ENCODE measurements around the gene BTBD9. TPM values are rescaled to one million over a fixed set of nuclear protein-coding genes. Genes with fewer than 3 reads are reported as not detected.

The BTBD9 gene
- total RNA-seq, 1 donor, result 25.3 TPM

DNA sequence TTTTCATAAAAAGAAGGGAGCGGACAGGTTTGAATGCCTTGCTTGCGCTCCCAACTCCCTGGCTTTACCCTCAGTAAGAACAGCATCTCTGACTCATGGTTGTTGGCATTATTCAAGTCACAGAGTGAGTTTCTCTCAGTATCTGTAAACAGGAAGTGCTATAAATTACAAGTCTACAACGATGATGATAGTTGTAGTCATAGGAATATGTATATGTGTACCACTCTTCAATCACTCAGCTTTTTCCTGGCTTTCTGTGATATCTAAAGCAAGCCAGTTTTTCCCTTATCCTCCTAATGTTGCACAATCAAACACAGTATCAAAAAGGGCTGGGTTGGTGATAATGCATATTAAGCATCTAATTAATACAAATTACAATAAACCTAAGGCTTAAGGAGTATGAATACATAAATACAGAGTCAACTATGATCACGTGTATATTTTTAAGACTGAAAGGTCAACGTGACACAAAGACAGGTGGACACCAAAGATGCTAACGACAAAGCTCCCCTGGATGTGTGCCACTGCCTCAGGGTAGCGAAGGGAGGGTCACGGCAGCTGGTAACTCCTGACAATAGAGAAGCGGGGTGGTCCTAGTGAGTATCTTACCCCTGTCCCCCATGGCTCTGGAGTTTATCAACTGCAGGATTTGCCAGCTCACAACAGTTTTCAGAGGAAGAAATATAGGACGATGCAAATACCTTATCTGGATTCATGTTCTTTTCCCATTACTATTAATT lies 202.8 kb downstream of the BTBD9 start:
- no peaks in the 10 kb centered on the region for H3K27me3 ChIP-seq (ENCODE audit: insufficient read depth, low read length)
- no peak for TF ChIP-seq CTCF (IDR thresholded peaks at IDR 0.05; ENCODE audit: extremely low read depth, low read depth, low read length)
- peak; percentile 32 for DNase-seq (ENCODE audit: insufficient read length, low spot score, missing footprints)
- peaks cover 3% of the 10 kb centered on the region for H3K4me1 ChIP-seq (ENCODE audit: insufficient read depth, low read length)
- H3K4me3 ChIP-seq (ENCODE audit: insufficient read depth, low read length), result no peak overlapping the region
- H3K27ac ChIP-seq (ENCODE audit: low read depth, low read length), result no peak overlapping the region
- H3K79me2 ChIP-seq (ENCODE audit: insufficient read depth, low read length), result no peaks in the 10 kb centered on the region
- H3K4me2 ChIP-seq (ENCODE audit: insufficient read depth, low read length), result no peak overlapping the region
- peaks cover 4% of the 10 kb centered on the region for H4K20me1 ChIP-seq (ENCODE audit: insufficient read depth, low read length)
- H3K9me3 ChIP-seq (ENCODE audit: low read depth, low read length), result no peaks in the 10 kb centered on the region
- no peak overlapping the region for H2AFZ ChIP-seq (ENCODE audit: low read length)
- H3K36me3 ChIP-seq (ENCODE audit: insufficient read depth, low read length), result no peaks in the 10 kb centered on the region

GRCh38 chr6:38435330-38435729 lies 204.4 kb downstream of the BTBD9 start:
- no peak overlapping the region for H2AFZ ChIP-seq (ENCODE audit: low read length)
- no peak for DNase-seq (ENCODE audit: insufficient read length, low spot score, missing footprints)
- no peak overlapping the region for H3K4me3 ChIP-seq (ENCODE audit: insufficient read depth, low read length)
- no peaks in the 10 kb centered on the region for H3K9me3 ChIP-seq (ENCODE audit: low read depth, low read length)
- no peak for TF ChIP-seq CTCF (IDR thresholded peaks at IDR 0.05; ENCODE audit: extremely low read depth, low read depth, low read length)
- no peaks in the 10 kb centered on the region for H3K36me3 ChIP-seq (ENCODE audit: insufficient read depth, low read length)
- peaks cover 5% of the 10 kb centered on the region for H4K20me1 ChIP-seq (ENCODE audit: insufficient read depth, low read length)
- H3K27ac ChIP-seq (ENCODE audit: low read depth, low read length), result no peak overlapping the region
- no peak overlapping the region for H3K4me2 ChIP-seq (ENCODE audit: insufficient read depth, low read length)
- H3K79me2 ChIP-seq (ENCODE audit: insufficient read depth, low read length), result no peaks in the 10 kb centered on the region
- peaks cover 3% of the 10 kb centered on the region for H3K4me1 ChIP-seq (ENCODE audit: insufficient read depth, low read length)
- no peaks in the 10 kb centered on the region for H3K27me3 ChIP-seq (ENCODE audit: insufficient read depth, low read length)

- no peak overlapping the region for H3K27ac ChIP-seq (ENCODE audit: low read depth, low read length)
- H3K4me1 ChIP-seq (ENCODE audit: insufficient read depth, low read length), result peaks cover 3% of the 10 kb centered on the region
- no peak for DNase-seq (ENCODE audit: insufficient read length, low spot score, missing footprints)
- no peaks in the 10 kb centered on the region for H3K36me3 ChIP-seq (ENCODE audit: insufficient read depth, low read length)
- peaks cover 5% of the 10 kb centered on the region for H4K20me1 ChIP-seq (ENCODE audit: insufficient read depth, low read length)
- H3K79me2 ChIP-seq (ENCODE audit: insufficient read depth, low read length), result no peaks in the 10 kb centered on the region
- no peak for TF ChIP-seq CTCF (IDR thresholded peaks at IDR 0.05; ENCODE audit: extremely low read depth, low read depth, low read length)
- no peaks in the 10 kb centered on the region for H3K9me3 ChIP-seq (ENCODE audit: low read depth, low read length)
- H2AFZ ChIP-seq (ENCODE audit: low read length), result no peak overlapping the region
- H3K4me3 ChIP-seq (ENCODE audit: insufficient read depth, low read length), result no peak overlapping the region
- H3K27me3 ChIP-seq (ENCODE audit: insufficient read depth, low read length), result no peaks in the 10 kb centered on the region
- no peak overlapping the region for H3K4me2 ChIP-seq (ENCODE audit: insufficient read depth, low read length)
Measured at GRCh38 chr6:38434051-38434450, 205.7 kb downstream of the BTBD9 start.

- Histone ChIP-seq H4K20me1 (ENCODE audit: insufficient read depth, low read length) (peaks cover 5% of the 10 kb centered on the region), H3K9me3 (ENCODE audit: low read depth, low read length) (no peaks in the 10 kb centered on the region), H3K79me2 (ENCODE audit: insufficient read depth, low read length) (no peaks in the 10 kb centered on the region), H3K4me1 (ENCODE audit: insufficient read depth, low read length) (peaks cover 3% of the 10 kb centered on the region), H3K4me2 (ENCODE audit: insufficient read depth, low read length) (no peak overlapping the region), H3K4me3 (ENCODE audit: insufficient read depth, low read length) (no peak overlapping the region), H2AFZ (ENCODE audit: low read length) (no peak overlapping the region), H3K27ac (ENCODE audit: low read depth, low read length) (no peak overlapping the region), H3K27me3 (ENCODE audit: insufficient read depth, low read length) (no peaks in the 10 kb centered on the region), H3K36me3 (ENCODE audit: insufficient read depth, low read length) (no peaks in the 10 kb centered on the region)
- no peak for DNase-seq (ENCODE audit: insufficient read length, low spot score, missing footprints)
- TF ChIP-seq CTCF (IDR thresholded peaks at IDR 0.05; ENCODE audit: extremely low read depth, low read depth, low read length), result no peak
Measured at GRCh38 chr6:38432479-38432878, 207.2 kb downstream of the BTBD9 start.

Data from osteoblast (primary cell).